RWPE2 (cell line): ENCODE measurements around the gene BRD4.

ENCODE experiments used
- ATAC-seq: fragments of 200-7000 bp; cut with Tn5 transposase; 3 replicates; pipeline ENCODE4 v1.9.1; 2021; ENCODE audit warnings: low read depth
- DNase-seq: peaks from one replicate; pipeline ENCODE4 v3.0.0-alpha.2; 2020; ENCODE audit warnings: low spot score
- H3K27ac ChIP-seq: fragments of 450-650 bp; 2 replicates; pipeline ENCODE4 v1.5.1; 2017; ENCODE audit warnings: mild to moderate bottlenecking; ENCODE audit not compliant: poor library complexity, severe bottlenecking
- H3K27me3 ChIP-seq: fragments of 250-450 bp; sonication (Bioruptor Pico); 2 replicates; pipeline ENCODE4 v1.5.1; 2021; ENCODE audit warnings: mild to moderate bottlenecking, moderate library complexity; ENCODE audit not compliant: insufficient read depth, poor library complexity, severe bottlenecking
- H3K36me3 ChIP-seq: fragments of 250-450 bp; sonication (Bioruptor Pico); 2 replicates; pipeline ENCODE4 v1.5.1; 2020; ENCODE audit warnings: low read depth, mild to moderate bottlenecking, moderate library complexity
- H3K4me1 ChIP-seq: fragments of 250-450 bp; sonication (Bioruptor Pico); 2 replicates; pipeline ENCODE4 v1.5.1; 2021; ENCODE audit warnings: mild to moderate bottlenecking, moderate library complexity; ENCODE audit not compliant: insufficient read depth, poor library complexity, severe bottlenecking
- H3K4me3 ChIP-seq: fragments of 250-450 bp; sonication (Bioruptor Pico); 2 replicates; pipeline ENCODE4 v1.5.1; 2021; ENCODE audit warnings: mild to moderate bottlenecking, moderate library complexity; ENCODE audit not compliant: severe bottlenecking
- H3K9me3 ChIP-seq: fragments of 250-450 bp; sonication (Bioruptor Pico); 2 replicates; pipeline ENCODE4 v1.5.1; 2021; ENCODE audit warnings: mild to moderate bottlenecking, moderate library complexity; ENCODE audit not compliant: severe bottlenecking
- TF ChIP-seq, protein P1 (sequence below): fragments of 450-650 bp; IDR thresholded peaks from one replicate; pipeline ENCODE4 v1.5.1; 2017; ENCODE audit warnings: mild to moderate bottlenecking, moderate library complexity; ENCODE audit not compliant: poor library complexity, severe bottlenecking

BRD4 gene

DNA sequence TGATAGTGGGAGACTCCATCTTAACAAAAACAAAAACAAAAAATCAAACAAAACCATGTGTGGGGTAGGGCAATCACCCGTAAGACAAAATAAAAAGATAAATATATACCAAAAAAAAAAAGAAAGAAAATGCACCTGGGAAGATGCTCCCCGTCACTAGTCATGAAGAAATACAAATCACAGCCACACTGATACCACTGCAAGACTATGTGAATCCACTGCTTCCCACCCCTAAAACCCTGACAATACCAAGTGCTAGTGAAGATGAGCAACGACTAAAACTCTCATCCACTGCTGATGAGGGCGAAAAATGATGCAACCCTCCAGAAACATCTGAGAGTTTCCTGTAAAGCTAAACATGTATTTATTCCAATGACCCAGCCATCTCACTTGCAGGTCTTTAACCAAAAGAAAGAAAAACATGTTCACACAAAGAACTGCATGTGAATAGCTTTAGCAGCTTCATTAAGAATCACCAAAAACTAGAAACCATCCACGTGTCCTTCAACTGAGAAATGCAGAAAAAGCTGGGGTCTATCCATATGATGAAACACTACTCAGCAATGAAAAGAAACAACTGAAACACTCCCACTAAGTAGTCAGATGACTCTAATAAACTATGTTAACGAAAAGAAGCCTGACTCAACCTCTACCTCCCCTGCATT is 31.7 kb downstream of the BRD4 start:
- TF ChIP-seq, protein P1, sequence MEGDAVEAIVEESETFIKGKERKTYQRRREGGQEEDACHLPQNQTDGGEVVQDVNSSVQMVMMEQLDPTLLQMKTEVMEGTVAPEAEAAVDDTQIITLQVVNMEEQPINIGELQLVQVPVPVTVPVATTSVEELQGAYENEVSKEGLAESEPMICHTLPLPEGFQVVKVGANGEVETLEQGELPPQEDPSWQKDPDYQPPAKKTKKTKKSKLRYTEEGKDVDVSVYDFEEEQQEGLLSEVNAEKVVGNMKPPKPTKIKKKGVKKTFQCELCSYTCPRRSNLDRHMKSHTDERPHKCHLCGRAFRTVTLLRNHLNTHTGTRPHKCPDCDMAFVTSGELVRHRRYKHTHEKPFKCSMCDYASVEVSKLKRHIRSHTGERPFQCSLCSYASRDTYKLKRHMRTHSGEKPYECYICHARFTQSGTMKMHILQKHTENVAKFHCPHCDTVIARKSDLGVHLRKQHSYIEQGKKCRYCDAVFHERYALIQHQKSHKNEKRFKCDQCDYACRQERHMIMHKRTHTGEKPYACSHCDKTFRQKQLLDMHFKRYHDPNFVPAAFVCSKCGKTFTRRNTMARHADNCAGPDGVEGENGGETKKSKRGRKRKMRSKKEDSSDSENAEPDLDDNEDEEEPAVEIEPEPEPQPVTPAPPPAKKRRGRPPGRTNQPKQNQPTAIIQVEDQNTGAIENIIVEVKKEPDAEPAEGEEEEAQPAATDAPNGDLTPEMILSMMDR: no peak
- Histone ChIP-seq H3K4me3 (no peak overlapping the region), H3K27me3 (no peaks in the 10 kb centered on the region), H3K36me3 (peaks cover 22% of the 10 kb centered on the region), H3K27ac (peak overlapping the region; percentile 54), H3K4me1 (peaks cover 67% of the 10 kb centered on the region), H3K9me3 (peaks cover 3% of the 10 kb centered on the region)
- ATAC-seq (peak; percentile 35), DNase-seq (no peak)

DNA sequence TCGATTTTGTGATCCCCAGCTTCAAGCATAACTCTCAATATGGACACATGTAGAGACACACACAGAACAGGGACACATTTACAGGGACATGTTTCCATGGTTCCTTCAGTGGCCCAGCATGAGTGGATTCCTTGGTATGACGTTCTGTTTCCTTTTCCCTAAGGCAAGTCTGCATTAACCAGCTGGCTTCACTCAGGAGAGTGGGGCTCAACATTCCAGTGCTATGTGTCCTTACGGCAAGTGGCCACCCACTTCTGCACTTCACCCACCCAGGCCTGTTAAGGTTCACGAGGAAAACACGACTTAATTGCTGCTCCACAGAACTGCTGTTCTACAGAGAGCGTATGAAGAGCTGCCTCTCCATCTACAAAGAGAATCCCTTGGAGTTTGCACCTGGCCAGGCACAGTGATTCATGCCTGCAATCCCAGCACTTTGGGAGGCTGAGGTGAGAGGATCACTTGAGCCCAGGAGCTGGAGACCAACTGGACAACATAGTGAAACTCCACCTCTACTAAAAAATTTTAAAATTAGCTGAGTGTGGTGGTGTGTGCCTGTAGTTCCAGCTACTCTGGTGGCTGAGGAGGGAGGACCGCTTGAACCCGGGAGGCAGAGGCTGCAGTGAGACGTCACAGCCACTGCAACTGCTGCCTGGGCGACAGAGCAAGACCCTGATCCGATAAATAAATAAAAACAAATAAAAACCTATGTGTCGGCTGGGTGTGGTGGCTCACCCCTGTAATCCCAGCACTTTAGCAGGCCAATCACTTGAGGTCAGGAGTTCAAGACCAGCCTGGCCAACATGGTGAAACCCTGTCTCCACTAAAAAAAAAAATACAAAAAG is 32.5 kb downstream of the BRD4 start:
- Histone ChIP-seq H3K27me3 (no peaks in the 10 kb centered on the region), H3K4me3 (no peak overlapping the region), H3K4me1 (peaks cover 67% of the 10 kb centered on the region), H3K36me3 (peaks cover 22% of the 10 kb centered on the region), H3K27ac (peak overlapping the region; percentile 54), H3K9me3 (no peaks in the 10 kb centered on the region)
- TF ChIP-seq, protein P1: no peak
- ATAC-seq (no peak), DNase-seq (no peak)

DNA sequence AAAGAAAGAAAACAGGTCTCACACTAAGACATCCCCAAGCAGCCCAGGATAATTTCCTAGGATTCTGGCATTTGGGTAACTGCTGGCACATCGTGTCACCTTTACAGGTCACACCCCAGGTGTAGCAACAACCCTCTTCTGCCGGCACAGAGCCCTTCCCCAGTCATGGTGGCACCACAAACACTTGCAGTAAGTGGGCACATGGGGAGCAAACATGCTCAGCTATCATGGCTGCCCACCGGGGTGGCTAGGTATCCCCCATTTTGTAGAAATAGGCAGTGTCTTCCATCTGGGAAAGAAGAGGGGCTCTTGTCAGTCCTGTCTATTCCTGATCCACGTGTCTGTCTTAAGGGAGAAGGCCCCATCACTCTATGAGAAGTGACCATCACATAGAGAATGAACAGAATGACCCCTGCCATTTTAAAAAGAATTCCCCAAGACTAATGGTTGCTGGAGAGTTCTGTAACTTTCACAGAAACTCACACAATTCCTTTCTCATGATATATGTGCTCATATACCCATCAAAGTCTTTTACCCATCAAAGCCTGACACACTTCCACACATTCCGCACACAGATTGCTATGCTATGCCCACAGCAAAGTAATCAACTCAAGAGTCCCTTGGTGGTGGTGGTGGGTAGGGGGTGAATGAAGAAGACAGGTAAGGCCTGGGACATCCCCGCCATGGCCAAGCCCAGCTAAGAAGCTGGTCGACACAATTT is 33.3 kb downstream of the BRD4 start:
- peak overlapping the region; percentile 54 for H3K27ac ChIP-seq
- no peak overlapping the region for H3K4me3 ChIP-seq
- DNase-seq (no peak), ATAC-seq (no peak)
- H3K4me1 ChIP-seq: peaks cover 68% of the 10 kb centered on the region
- H3K27me3 ChIP-seq: no peaks in the 10 kb centered on the region
- TF ChIP-seq, protein P1: no peak
- peaks cover 22% of the 10 kb centered on the region for H3K36me3 ChIP-seq
- H3K9me3 ChIP-seq: no peaks in the 10 kb centered on the region

DNA sequence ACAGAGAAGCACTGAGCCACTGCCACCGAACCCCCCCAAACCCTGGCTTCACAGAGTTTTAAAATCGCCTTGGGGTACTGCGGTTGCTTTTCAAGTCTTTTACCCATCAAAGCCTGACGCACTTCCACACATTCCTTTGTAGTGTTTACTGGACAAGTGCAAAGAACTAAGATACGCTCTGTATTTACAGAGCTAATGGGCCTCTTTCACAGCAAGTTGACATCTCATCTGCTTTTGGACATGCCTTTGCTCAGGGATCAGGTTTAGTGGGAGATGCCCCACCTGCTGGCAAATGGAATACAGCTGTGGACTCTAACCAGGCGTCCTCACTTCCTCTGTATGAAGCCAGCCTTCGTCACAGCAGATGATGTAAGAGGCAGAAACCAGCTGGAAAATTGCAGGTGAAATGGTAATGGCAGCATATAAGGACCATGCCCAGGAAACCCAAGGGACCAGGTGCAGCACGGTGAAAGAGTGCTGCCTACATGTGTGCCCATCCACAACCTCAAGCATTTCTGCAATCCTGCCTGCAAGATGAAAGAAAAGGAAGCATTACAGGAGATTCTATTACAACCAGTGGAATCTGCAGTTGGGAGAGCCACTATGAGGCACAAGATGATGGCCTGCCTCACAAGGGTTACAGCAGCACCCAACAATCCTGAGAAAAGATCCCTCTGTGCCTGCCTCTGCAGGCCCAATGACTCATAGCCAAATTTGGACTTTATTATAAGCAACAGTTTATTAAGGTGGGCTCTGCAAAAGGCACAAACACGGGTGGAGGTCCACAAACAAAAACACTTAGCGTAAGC is 34.7 kb downstream of the BRD4 start:
- Histone ChIP-seq H3K36me3 (peaks cover 22% of the 10 kb centered on the region), H3K27me3 (no peaks in the 10 kb centered on the region), H3K27ac (peak overlapping the region; percentile 54), H3K4me1 (peaks cover 67% of the 10 kb centered on the region), H3K4me3 (no peak overlapping the region), H3K9me3 (no peaks in the 10 kb centered on the region)
- ATAC-seq: peak; percentile 66
- DNase-seq: no peak
- TF ChIP-seq, protein P1: peak; percentile 19
